NCI-H748 (cell line): ENCODE data around the gene PCDHGC5.

Experiments
- DNase-seq: peaks from one replicate; lab custom pipeline; 2025; ENCODE audit not compliant: unreplicated experiment; lab: John Stamatoyannopoulos, UW

Gene PCDHGC5

GRCh38 chr5:141490771-141491170, 1.9 kb downstream of the PCDHGC5 start:
- no peak for DNase-seq

GRCh38 chr5:141491323-141492167, 2.7 kb downstream of the PCDHGC5 start:
- no peak for DNase-seq

GRCh38 chr5:141492168-141492885, 3.4 kb downstream of the PCDHGC5 start:
- DNase-seq = no peak

- DNase-seq = no peak
Observed at GRCh38 chr5:141493500-141494422, 4.9 kb downstream of the PCDHGC5 start.

GRCh38 chr5:141494761-141495452, 6.0 kb downstream of the PCDHGC5 start:
- no peak for DNase-seq

GRCh38 chr5:141495453-141495811, 6.6 kb downstream of the PCDHGC5 start:
- no peak for DNase-seq

GRCh38 chr5:141496038-141496437, 7.2 kb downstream of the PCDHGC5 start:
- DNase-seq = no peak

GRCh38 chr5:141501761-141502160, 12.9 kb downstream of the PCDHGC5 start:
- DNase-seq = no peak

- DNase-seq = no peak
Observed at GRCh38 chr5:141503681-141504080, 14.8 kb downstream of the PCDHGC5 start.

GRCh38 chr5:141504216-141504615, 15.3 kb downstream of the PCDHGC5 start:
- DNase-seq = no peak

- no peak for DNase-seq
Observed at GRCh38 chr5:141506381-141507155, 17.7 kb downstream of the PCDHGC5 start.

GRCh38 chr5:141507387-141508091, 18.7 kb downstream of the PCDHGC5 start:
- no peak for DNase-seq

- no peak for DNase-seq
Observed at GRCh38 chr5:141508440-141508797, 19.5 kb downstream of the PCDHGC5 start.

GRCh38 chr5:141508798-141509611, 20.1 kb downstream of the PCDHGC5 start:
- DNase-seq = peak; percentile 37

GRCh38 chr5:141510160-141510559, 21.3 kb downstream of the PCDHGC5 start:
- no peak for DNase-seq

GRCh38 chr5:141510850-141511601, 22.1 kb downstream of the PCDHGC5 start:
- no peak for DNase-seq

- DNase-seq = no peak
Observed at GRCh38 chr5:141511771-141512325, 23.0 kb downstream of the PCDHGC5 start.
